GM19397 (cell line): ENCODE results near the gene PPP1R7.

ENCODE experiments used
- ATAC-seq: cut with Tn5 transposase; IDR thresholded peaks from one replicate; pipeline ENCODE4 v1.9.1; 2021; ENCODE audit warnings: mild to moderate bottlenecking, moderate library complexity; ENCODE audit not compliant: unreplicated experiment

The PPP1R7 gene

DNA sequence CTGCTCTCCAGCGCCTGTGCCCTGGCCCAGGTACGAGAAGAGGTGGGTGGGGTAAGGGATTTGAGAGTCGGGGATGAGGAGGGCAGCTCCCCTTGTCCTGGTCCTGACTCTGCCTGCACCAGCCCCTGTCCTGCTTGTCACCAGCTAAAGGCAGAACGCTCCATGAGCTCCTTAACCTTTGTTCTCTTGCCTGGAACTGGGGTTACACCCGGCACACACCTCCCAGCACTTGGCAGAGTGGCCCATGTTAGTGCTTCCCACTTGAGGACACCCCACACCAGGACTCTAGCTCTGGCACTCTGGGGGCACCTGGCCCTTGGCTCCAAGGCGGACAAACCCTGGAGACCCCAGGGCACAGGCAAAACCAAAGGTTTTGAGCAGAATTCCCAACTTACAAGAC, 57.4 kb downstream of the PPP1R7 start:
- no peak for ATAC-seq

DNA sequence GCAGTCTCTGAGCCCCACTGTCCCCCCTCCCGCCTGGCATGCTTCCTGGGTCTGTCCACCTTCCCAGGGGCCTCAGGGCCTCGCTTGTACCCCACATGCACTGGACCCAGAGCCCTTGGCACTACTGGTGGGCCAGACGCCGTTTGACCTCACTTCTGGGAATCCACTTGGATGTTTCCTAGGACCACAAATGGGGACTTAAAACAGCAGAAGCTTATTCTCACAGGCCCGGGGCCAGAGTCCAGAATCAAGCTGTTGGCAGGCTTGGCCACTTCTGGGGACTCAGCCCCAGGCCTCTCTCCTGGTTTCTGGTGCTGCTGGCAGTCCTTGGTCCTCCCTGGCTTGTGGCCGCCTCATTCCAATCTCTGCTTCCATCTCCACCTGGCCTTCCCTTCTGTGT, 57.8 kb downstream of the PPP1R7 start:
- no peak for ATAC-seq

DNA sequence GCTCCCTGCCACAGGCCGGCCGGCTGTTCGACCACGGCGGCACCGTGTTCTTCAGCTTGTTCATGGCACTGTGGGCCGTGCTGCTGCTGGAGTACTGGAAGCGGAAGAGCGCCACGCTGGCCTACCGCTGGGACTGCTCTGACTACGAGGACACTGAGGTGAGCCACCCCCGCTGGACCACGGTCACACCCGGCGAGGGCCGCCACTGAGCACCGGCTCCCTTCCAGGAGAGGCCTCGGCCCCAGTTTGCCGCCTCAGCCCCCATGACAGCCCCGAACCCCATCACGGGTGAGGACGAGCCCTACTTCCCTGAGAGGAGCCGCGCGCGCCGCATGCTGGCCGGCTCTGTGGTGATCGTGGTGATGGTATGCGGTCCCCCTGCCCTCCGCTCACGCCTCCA, 59.0 kb downstream of the PPP1R7 start:
- ATAC-seq: no peak

DNA sequence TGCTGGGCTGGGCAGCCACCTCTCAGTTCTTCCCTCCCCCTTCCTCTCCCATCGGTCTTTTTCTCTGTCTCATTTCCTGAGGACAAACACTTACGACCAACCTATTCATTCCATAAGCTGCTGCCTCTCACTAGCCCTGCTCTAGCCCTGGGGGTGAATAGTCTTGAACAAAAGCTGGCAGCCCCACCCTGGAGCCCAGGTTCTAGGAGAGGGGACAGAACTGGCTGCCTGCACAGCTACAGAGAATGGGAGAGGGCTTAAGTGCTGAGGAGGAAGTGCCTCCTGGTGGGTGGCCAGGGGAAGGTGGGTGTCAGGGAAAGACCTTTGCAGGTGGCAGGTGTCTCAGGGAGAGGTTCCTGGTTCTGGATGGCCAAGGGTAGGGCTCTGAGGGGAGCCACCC, 61.0 kb downstream of the PPP1R7 start:
- ATAC-seq: no peak

DNA sequence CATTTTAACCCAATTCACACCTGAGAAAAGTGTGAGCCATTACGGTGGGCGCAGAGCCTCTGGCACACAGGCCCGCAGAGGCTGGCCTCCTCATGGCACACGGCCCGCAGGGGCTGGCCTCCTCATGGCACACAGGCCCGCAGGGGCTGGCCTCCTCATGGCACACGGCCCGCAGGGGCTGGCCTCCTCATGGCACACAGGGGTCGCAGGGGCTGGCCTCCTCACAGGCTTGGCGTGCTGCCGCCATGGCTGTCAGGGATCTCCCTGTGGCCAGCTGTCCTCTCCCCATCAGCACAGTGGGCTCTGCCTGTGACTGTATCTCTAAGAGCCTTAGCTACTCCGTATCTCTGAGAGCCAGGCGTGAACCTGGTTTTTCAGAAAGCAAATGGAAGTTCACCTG, 62.8 kb downstream of the PPP1R7 start:
- no peak for ATAC-seq

DNA sequence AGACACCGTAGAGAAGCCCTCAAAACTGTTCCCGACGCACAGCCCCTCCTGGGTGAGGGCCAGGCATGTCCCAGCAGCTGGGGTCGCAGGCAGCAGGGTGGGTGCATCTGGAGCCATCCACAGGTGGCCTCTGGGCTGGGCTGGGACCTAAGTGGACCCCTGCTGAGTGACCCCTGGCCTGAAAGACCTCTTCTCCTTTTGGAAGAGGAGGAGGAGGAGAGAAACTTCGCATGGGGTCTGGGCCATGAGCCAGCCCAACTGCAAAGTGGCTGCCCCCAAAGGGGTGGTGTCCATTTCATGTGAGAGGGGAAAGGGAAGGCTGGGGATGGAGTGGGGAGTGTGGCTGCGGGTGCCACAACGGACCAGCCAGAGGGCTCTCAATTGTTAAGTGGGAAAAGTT, 63.3 kb downstream of the PPP1R7 start:
- no peak for ATAC-seq

DNA sequence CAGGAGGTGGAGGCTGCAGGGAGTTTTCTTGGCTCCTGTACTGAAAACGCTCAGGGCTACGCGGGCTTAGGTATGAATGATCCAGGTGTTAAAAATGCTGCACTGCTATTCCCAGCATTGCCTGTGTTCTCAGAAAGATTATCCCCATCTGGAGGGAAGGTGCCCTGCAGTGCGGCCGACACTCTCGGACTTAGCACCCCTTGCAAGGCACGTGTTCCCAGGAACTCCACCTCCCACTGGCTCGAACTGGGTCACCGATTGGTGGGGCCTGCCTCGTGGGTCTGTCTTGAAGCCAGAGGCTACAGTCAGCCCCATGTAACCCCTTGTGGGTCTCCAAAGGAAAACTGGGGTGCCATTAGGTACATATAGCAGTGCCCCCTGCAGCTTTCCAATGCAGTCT, 63.9 kb downstream of the PPP1R7 start:
- ATAC-seq: no peak

DNA sequence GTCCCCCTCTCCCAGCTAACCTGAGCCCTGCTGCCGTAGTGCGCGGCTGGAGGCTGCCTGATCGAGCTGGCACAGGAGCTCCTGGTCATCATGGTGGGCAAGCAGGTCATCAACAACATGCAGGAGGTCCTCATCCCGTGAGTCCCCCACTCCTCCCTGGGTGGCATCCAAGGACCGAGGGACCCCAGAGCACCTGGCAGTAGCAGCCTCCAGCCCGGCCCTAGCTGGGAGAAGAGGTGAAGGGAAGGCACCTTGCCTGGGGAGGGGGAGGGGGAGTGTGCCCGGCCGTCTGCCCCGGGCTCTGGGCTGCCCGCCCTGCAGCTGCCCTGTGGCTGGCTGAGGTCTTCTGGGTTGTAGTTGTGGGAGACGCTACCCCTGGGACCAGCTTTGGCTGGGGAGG, 64.5 kb downstream of the PPP1R7 start:
- ATAC-seq: no peak

DNA sequence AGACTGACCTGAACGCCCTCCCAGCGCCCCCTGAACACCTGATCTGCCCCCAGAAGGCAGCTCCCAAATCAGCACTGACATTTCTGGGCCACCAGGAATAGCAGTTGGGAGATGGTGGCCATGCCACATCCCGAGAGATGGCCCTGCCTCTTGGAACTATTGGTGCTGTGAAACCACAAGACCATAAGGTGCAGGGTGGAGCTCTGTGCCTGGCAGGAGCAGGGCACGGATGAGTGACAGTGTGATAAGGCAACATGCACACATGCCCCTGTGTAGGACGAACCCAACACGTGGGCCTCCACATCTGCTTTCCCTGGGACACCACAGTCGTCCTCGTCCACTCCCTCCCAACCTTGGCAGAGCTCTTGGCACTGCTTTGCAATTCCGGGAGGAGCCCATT, 65.2 kb downstream of the PPP1R7 start:
- ATAC-seq: no peak

DNA sequence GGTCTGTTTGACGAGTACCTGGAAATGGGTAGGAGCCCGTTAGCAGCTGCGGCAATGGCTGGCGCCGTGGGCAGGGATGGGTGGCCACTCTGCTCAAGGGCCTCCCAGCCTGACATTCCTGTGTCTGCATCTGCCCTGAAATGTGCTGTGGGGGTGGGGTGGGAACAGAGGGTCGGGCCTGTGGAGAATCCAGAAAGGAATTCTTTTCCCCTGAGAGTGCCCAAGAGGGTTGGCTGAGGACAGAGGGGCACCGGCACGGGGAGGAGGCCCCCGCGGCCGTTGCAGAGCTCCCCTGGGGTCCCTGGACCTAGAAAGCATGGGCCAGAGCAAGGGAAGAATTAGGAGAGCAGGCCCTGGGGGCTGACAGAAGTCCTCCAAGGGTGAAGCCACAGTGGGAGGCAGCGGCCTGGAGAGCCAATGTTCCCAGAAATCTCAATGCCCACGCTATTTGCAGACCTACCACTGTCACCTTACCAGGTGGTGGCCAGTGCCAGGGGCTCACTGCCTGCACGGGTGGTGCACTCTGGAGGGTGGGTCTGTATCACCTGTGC, 66.0 kb downstream of the PPP1R7 start:
- no peak for ATAC-seq

DNA sequence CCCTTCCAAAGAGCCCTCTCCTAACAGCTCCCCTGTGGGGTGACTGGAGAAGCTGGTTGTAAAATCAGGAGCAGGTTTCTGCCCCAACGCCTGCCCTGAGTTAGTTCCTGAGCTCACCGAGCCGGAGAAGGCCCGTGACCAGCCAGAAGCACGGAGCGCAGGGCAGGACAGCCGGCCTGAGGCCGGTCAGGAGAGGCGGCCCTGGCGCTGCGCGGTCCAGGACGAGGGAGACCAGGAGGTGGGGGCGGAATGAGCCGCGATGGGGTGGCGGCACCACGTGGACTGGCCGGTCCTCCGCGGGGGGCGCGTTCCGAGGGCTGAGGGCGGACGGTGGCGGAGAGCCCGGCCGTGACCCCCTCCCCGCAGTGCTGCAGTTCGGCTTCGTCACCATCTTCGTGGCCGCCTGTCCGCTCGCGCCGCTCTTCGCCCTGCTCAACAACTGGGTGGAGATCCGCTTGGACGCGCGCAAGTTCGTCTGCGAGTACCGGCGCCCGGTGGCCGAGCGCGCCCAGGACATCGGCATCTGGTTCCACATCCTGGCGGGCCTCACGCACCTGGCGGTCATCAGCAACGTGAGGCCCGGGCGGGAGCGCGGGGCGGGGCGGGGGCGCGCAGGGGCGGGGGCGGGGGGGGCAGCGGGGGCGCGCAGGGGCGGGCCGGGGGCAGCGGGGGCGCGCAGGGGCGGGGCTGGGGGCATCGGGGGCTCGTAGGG, 67.2 kb downstream of the PPP1R7 start:
- ATAC-seq: peak; percentile 56

DNA sequence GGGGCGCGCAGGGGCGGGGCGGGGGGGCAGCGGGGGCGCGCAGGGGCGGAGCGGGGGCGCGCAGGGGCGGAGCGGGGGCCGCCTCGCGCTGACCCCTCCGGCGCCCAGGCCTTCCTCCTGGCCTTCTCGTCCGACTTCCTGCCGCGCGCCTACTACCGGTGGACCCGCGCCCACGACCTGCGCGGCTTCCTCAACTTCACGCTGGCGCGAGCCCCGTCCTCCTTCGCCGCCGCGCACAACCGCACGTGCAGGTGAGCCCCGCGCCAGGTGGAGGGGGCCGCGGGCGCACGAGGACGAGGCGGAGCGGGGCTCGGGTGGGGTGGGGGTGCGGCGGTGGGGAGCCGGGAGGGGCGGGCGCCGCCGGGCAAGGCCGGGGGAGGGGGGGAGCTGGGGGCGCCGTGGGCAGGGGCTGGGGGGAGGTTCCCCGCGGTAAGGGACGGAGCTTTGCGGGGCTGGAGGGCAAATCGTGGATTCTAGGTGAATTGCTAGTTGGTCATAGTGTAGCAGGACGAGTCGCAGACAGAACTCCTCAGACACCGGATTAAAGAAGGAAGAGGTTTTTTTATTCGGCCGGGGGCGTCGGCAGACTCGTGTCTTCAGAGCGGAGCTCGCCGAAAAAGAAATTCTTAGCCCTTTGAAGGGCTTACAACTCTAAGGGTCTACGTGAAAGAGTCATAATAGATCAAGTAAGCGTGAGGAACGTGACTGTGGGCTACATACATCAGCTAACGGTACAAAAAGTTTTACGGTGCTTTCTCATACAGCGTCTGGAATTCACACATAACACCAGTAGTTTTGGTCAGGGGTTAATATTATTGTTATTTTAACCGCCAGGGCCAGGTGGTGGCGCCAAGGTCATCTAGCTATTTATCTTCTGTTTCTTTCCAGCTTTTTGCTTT, 68.1 kb downstream of the PPP1R7 start:
- no peak for ATAC-seq

DNA sequence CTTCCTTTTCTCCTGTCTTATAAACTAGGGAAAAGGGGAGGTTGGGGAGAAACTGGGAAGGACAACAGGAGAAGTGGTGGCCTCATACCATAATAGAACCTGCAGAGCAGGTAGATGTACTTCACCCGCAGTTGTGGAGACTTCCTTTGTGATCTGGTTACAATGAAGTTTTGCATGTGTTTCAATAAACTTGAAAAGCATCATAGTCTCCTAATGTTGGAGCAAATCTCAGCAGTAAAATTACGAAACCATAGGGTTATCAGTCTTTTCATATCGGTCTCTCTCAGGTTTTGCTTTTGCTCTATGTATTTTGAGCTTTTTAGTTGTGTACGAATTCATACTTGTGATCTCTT, 68.7 kb downstream of the PPP1R7 start:
- ATAC-seq: no peak

DNA sequence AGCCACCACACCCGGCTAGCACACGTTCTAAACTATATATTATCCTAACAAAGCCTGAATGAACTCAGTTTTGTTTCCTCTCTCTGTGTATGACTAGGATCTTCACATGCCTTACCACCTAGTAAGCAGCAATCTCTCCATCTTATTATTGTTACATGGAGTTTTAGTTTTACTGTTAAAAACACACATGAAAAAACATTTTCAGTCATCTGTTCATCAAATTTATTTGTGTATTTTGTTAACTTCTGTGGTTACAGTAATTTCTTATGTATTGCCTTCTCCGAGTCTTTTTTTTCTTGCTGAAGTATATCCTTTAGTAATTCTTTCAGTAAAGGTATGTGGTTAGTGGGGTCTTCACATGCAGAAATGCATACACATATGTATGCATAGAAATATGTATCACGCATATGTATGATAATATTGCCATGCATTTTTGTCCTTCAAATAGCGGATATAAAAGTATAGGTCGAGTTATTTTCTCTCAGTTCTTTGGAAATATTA, 69.6 kb downstream of the PPP1R7 start:
- no peak for ATAC-seq

DNA sequence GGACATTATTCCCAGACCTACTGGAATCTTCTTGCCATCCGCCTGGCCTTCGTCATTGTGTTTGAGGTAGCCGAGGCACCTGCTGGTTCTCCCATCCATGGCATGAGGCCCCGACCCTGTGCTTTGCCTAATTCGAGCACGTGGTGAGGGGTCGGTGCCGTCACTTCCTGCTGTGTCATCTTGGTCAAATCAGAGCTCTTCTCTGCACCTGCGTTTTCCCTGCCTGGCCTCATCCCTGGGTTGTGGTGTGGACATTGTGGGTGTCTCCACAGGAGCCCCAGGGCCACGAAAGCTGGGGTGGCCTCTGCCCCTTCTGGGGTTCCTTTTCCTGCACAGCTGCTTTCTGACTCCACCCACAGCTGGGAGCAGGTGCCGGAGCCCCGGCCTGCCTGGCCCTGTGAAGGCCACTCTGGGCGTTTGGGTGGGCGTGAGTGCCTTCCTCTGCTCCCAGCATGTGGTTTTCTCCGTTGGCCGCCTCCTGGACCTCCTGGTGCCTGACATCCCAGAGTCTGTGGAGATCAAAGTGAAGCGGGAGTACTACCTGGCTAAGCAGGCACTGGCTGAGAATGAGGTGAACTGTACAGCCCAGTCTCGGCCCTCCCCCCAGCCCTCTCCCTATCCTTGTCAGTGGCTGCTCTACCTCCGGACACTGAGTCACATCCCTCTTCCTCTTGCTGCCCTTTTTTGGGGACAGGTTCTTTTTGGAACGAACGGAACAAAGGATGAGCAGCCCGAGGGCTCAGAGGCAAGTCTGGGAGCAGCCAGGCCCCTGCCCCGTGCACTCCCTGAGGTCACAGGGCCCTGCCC, 73.1 kb downstream of the PPP1R7 start:
- no peak for ATAC-seq

DNA sequence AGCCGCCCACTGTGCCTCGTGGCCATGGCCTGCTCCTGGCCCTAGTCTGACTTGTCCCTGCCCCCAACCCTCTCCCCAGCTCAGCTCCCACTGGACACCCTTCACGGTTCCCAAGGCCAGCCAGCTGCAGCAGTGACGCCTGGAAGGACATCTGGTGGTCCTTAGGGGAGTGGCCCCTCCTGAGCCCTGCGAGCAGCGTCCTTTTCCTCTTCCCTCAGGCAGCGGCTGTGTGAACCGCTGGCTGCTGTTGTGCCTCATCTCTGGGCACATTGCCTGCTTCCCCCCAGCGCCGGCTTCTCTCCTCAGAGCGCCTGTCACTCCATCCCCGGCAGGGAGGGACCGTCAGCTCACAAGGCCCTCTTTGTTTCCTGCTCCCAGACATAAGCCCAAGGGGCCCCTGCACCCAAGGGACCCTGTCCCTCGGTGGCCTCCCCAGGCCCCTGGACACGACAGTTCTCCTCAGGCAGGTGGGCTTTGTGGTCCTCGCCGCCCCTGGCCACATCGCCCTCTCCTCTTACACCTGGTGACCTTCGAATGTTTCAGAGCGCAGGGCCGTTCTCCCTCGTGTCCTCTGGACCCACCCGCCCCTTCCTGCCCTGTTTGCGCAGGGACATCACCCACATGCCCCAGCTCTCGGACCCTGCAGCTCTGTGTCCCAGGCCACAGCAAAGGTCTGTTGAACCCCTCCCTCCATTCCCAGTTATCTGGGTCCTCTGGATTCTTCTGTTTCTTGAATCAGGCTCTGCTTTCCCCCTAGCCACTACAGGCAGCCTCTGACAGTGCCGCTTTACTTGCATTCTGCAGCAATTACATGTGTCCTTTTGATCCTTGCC, 74.0 kb downstream of the PPP1R7 start:
- no peak for ATAC-seq

DNA sequence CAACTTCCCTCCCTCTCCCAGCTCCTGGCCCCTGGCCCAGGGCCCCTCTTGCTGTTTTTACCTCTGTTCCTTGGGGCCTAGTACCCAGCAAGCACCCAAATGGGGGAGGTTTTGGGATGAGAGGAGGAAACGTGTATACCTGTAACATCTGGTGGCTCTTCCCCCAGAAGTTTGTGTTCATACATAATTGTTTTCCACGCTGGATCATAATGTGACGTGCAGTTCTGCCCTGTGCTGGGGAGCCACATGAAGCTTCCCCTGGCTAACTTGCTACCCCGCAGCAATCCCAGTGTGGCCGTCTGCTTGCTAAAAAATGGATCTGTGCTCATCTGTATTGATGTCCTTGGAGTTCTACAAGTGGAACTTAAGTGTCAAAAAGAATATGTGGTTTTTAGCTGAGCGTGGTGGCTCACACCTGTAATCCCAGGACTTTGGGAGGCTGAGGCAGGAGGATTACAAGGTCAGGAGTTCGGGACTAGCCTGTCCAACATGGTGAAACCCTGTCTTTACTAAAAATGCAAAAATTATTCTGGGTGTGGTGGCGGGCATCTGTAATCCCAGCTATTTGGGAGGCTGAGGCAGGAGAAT, 74.7 kb downstream of the PPP1R7 start:
- ATAC-seq: no peak

DNA sequence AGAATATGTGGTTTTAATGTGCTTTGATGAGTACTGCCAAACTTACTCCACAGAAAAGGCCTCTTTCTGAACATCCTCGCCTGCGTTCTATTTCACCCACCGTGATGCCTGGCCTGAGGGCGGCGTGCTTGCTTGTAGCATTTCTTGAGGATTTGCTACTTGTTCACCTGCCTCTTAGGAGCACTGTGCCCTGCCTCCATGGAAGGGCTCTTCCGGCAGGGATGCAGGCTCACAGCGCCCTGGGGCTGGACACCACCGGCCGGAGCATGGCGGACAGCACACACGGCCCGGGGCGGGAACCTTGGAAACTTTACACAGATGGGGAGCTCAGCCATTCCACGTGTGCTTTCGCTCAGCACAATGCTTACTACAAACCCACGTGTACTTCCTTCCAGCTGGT, 75.3 kb downstream of the PPP1R7 start:
- no peak for ATAC-seq

DNA sequence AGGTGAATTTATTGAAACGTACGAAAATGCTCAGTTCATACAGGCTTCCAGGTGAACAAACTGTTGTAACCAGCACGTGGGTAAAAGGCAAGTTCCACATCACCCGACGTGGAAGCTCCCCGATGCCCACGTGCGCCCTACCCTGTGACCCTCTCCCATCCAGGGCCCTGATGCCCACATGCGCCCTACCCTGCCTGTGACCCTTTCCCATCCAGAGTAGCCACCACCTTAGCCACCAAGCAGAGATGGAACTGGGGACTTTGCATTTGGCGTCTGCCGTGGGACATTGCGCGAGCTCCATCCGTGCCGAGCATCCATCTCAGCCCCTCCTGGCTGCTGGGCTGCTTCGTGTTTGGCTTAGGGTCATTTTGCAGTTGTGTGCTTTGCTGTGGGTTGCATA, 75.7 kb downstream of the PPP1R7 start:
- no peak for ATAC-seq
